H1 (cell line): Measurements from ENCODE around the gene CDH22. TPM values are rescaled to one million over a fixed set of nuclear protein-coding genes. Genes with fewer than 3 reads are reported as not detected.
A peak's percentile ranks its signal among the peaks of the same experiment; 100 is the strongest.

Source experiments
- CTCF ChIA-PET: fragments of 300-600 bp; sonication (Branson Sonifier 250); formaldehyde crosslinking; loops from one replicate; lab custom pipeline; 2021; ENCODE audit not compliant: partially characterized antibody; lab: Charles Lee
- POLR2A ChIA-PET: fragments of 300-600 bp; sonication (Branson Sonifier 250); formaldehyde crosslinking; loops from one replicate; lab custom pipeline; 2021; ENCODE audit warnings: inconsistent platforms; ENCODE audit not compliant: partially characterized antibody; lab: Charles Lee
- DNase-seq, 2 experiments: peaks; one replicate each; pipeline versions ENCODE4 v3.0.0 to v3.0.0-alpha.2; 2010 to 2022; ENCODE audit warnings: low spot score in 2 of 2, low read depth in 1 of 2, mixed read lengths in 1 of 2
- FAIRE-seq: peaks from 2 replicates; lab custom pipeline; 2011; peaks lifted over from hg19 to GRCh38; lab: Jason Lieb, UNC
- H2AFZ ChIP-seq: 2 replicates; pipeline ENCODE4 v1.8.1; 2012; ENCODE audit warnings: low read length, inconsistent platforms
- H2AK5ac ChIP-seq: 2 replicates; pipeline ENCODE4 v1.6.1; 2013; ENCODE audit warnings: low read depth, low read length
- H2BK120ac ChIP-seq: replicated peaks from 2 replicates; pipeline ENCODE3; 2013; ENCODE audit warnings: low read depth, low read length, inconsistent platforms
- H2BK12ac ChIP-seq: 2 replicates; pipeline ENCODE4 v1.6.1; 2013; ENCODE audit warnings: low read depth, low read length
- H2BK15ac ChIP-seq: 2 replicates; pipeline ENCODE4 v1.6.1; 2013; ENCODE audit warnings: low read length
- H2BK20ac ChIP-seq: 2 replicates; pipeline ENCODE4 v1.6.1; 2013; ENCODE audit warnings: low read length
- H2BK5ac ChIP-seq: 2 replicates; pipeline ENCODE4 v1.6.1; 2013; ENCODE audit warnings: low read depth, low read length
- H3K14ac ChIP-seq: 2 replicates; pipeline ENCODE4 v1.6.1; 2013; ENCODE audit warnings: inconsistent platforms; ENCODE audit not compliant: insufficient read length
- H3K18ac ChIP-seq: 2 replicates; pipeline ENCODE4 v1.6.1; 2013; ENCODE audit warnings: low read length; ENCODE audit errors: extremely low read depth
- H3K23ac ChIP-seq: 2 replicates; pipeline ENCODE4 v1.6.1; 2013; ENCODE audit warnings: inconsistent platforms; ENCODE audit not compliant: insufficient read length
- H3K23me2 ChIP-seq: 2 replicates; pipeline ENCODE4 v1.6.1; 2013; ENCODE audit warnings: low read depth, low read length
- H3K27ac ChIP-seq: 2 replicates; pipeline ENCODE4 v1.6.1; 2011; ENCODE audit warnings: low read depth, low read length, inconsistent platforms
- H3K27me3 ChIP-seq, 4 experiments: replicated peaks in 1 of 4; 1 replicate in 1 of 4; 2 replicates in 3 of 4; pipeline versions ENCODE4 v1.6.1 to v1.8.1; 2011 to 2013; ENCODE audit warnings: low read length in 3 of 4, mild to moderate bottlenecking in 3 of 4, inconsistent platforms in 2 of 4, mixed read lengths in 2 of 4, moderate library complexity in 1 of 4; ENCODE audit not compliant: control insufficient read depth in 3 of 4, insufficient read depth in 3 of 4; ENCODE audit errors: extremely low read depth in 1 of 4
- H3K36me3 ChIP-seq, 4 experiments: 2 replicates each; pipeline versions ENCODE4 v1.6.1 to v1.8.1; 2011 to 2013; ENCODE audit warnings: mild to moderate bottlenecking in 4 of 4, low read length in 3 of 4, moderate library complexity in 2 of 4, control low read depth in 1 of 4, inconsistent platforms in 1 of 4; ENCODE audit not compliant: insufficient read depth in 4 of 4, control insufficient read depth in 2 of 4
- H3K4ac ChIP-seq: replicated peaks from 2 replicates; pipeline ENCODE3; 2013; ENCODE audit warnings: low read length, low read depth, mixed read lengths, inconsistent platforms; ENCODE audit not compliant: insufficient read length
- H3K4me1 ChIP-seq, 4 experiments: replicated peaks in 1 of 4; 1 replicate in 1 of 4; 2 replicates in 3 of 4; pipeline versions ENCODE4 v1.6.1 to v1.8.1; 2011 to 2013; ENCODE audit warnings: low read length in 3 of 4, inconsistent platforms in 2 of 4, mixed read lengths in 1 of 4; ENCODE audit not compliant: insufficient read depth in 4 of 4, control insufficient read depth in 3 of 4
- H3K4me2 ChIP-seq, 2 experiments: 2 replicates each; pipeline versions ENCODE4 v1.6.1 to v1.8.1; 2011 to 2013; ENCODE audit warnings: low read depth in 2 of 2, low read length in 2 of 2, control low read depth in 1 of 2, inconsistent platforms in 1 of 2, mild to moderate bottlenecking in 1 of 2; ENCODE audit not compliant: insufficient read depth in 1 of 2
- H3K4me3 ChIP-seq, 4 experiments: fragments of 200-600, 300-600 bp in 1 of 4; sonication (generic), shearing (Covaris generic), sonication (Bioruptor Twin) in 1 of 4; 2 replicates each; pipeline versions ENCODE4 v1.5.1 to v1.8.1; 2011 to 2016; ENCODE audit warnings: low read length in 4 of 4, low read depth in 3 of 4, control low read depth in 2 of 4, inconsistent platforms in 2 of 4, mild to moderate bottlenecking in 2 of 4, mixed read lengths in 1 of 4, moderate library complexity in 1 of 4; ENCODE audit not compliant: insufficient read depth in 2 of 4; ENCODE audit errors: extremely low read depth in 1 of 4
- H3K56ac ChIP-seq: replicated peaks from 2 replicates; pipeline ENCODE3; 2013; ENCODE audit warnings: low read depth, mild to moderate bottlenecking, mixed read lengths, low read length, inconsistent platforms; ENCODE audit not compliant: insufficient read length
- H3K79me1 ChIP-seq: 2 replicates; pipeline ENCODE4 v1.6.1; 2013; ENCODE audit warnings: low read depth, low read length, control low read depth
- H3K79me2 ChIP-seq, 2 experiments: 2 replicates each; pipeline versions ENCODE4 v1.6.1 to v1.8.1; 2012 to 2013; ENCODE audit warnings: low read length in 2 of 2, mild to moderate bottlenecking in 2 of 2, inconsistent platforms in 1 of 2; ENCODE audit not compliant: insufficient read depth in 2 of 2, control insufficient read depth in 1 of 2
- H3K9ac ChIP-seq, 4 experiments: replicated peaks in 1 of 4; 1 replicate in 1 of 4; 2 replicates in 3 of 4; pipeline versions ENCODE4 v1.6.1 to v1.8.1; 2011 to 2013; ENCODE audit warnings: low read depth in 3 of 4, low read length in 3 of 4, control low read depth in 2 of 4, mild to moderate bottlenecking in 2 of 4, moderate library complexity in 2 of 4, inconsistent platforms in 1 of 4; ENCODE audit errors: extremely low read depth in 1 of 4
- H3K9me3 ChIP-seq, 2 experiments: 2 replicates each; pipeline versions ENCODE4 v1.6.1 to v1.8.1; 2012 to 2013; ENCODE audit warnings: mild to moderate bottlenecking in 2 of 2, moderate library complexity in 2 of 2, control low read depth in 1 of 2, inconsistent platforms in 1 of 2, low read depth in 1 of 2, low read length in 1 of 2, mixed read lengths in 1 of 2; ENCODE audit not compliant: insufficient read depth in 2 of 2
- H4K20me1 ChIP-seq, 2 experiments: replicated peaks in 1 of 2; 2 replicates each; pipeline versions ENCODE3 to v1.8.1; 2011 to 2013; ENCODE audit warnings: inconsistent platforms in 2 of 2, low read length in 2 of 2, mild to moderate bottlenecking in 1 of 2; ENCODE audit not compliant: insufficient read depth in 2 of 2, control insufficient read depth in 1 of 2
- H4K5ac ChIP-seq: 2 replicates; pipeline ENCODE4 v1.6.1; 2013; ENCODE audit warnings: low read length, low read depth, mixed read lengths, inconsistent platforms; ENCODE audit not compliant: insufficient read length
- H4K8ac ChIP-seq: 2 replicates; pipeline ENCODE4 v1.8.0; 2013; ENCODE audit warnings: mild to moderate bottlenecking, moderate library complexity, low read length, inconsistent platforms; ENCODE audit not compliant: insufficient read depth; ENCODE audit errors: extremely low read depth
- H4K91ac ChIP-seq: replicated peaks from 2 replicates; pipeline ENCODE3; 2013; ENCODE audit warnings: low read length, mixed read lengths, inconsistent platforms; ENCODE audit not compliant: insufficient read length
- ATF2 ChIP-seq: IDR thresholded peaks from 2 replicates; pipeline ENCODE4 v1.6.1; 2012; ENCODE audit warnings: low read length, inconsistent platforms
- HDAC6 ChIP-seq: IDR thresholded peaks from one replicate; pipeline ENCODE4 v1.7.1; 2012; ENCODE audit warnings: low read depth, mild to moderate bottlenecking, inconsistent platforms, low read length, moderate library complexity
- KDM1A ChIP-seq: fragments of 200-600, 300-600 bp; sonication (generic); IDR thresholded peaks from 2 replicates; pipeline ENCODE4 v1.7.1; 2016; ENCODE audit warnings: mild to moderate bottlenecking, low read length, borderline replicate concordance
- KDM5A ChIP-seq: fragments of 200-600 bp; IDR thresholded peaks from 2 replicates; pipeline ENCODE4 v1.7.1; 2012; ENCODE audit warnings: mild to moderate bottlenecking, low read length, inconsistent platforms, mixed read lengths
- RAD21 ChIP-seq, 2 experiments: IDR thresholded peaks in 1 of 2; conservative IDR thresholded peaks in 1 of 2; 2 replicates each; pipeline ENCODE4 v1.6.1; 2011; ENCODE audit warnings: low read depth in 2 of 2, low read length in 2 of 2, improper control_type of control experiment in 1 of 2, inconsistent platforms in 1 of 2, mild to moderate bottlenecking in 1 of 2, moderate library complexity in 1 of 2
- RNF2 ChIP-seq: fragments of 200-900, 300-1000 bp; sonication (generic); IDR thresholded peaks from 2 replicates; pipeline ENCODE4 v1.7.1; 2016; ENCODE audit warnings: borderline replicate concordance, low read depth, mild to moderate bottlenecking, antibody characterized with exemption, low read length; ENCODE audit not compliant: poor library complexity, severe bottlenecking; ENCODE audit errors: missing control alignments
- SP1 ChIP-seq: IDR thresholded peaks from 2 replicates; pipeline ENCODE4 v1.6.1; 2011; ENCODE audit warnings: low read depth, low read length
- SUZ12 ChIP-seq: fragments of 200-600 bp; sonication (generic); IDR thresholded peaks from 2 replicates; pipeline ENCODE4 v1.6.1; 2012; ENCODE audit warnings: mild to moderate bottlenecking, inconsistent platforms, low read length, moderate library complexity, mixed read lengths
- WGBS, 2 experiments: shearing (Covaris generic) in 1 of 2; methylation state at CpG; one replicate each; pipeline versions ENCODE4 v1.1.6 to v1.1.7; 2013 to 2015; ENCODE audit warnings: low lambda C conversion rate in 2 of 2, mixed read lengths in 2 of 2, inconsistent platforms in 1 of 2, low coverage in 1 of 2, missing lambda C conversion rate in 1 of 2; ENCODE audit not compliant: insufficient replicate concordance in 2 of 2, insufficient coverage in 1 of 2, insufficient read length in 1 of 2; ENCODE audit errors: extremely low coverage in 1 of 2, missing lambda C conversion rate in 1 of 2; 5-methylcytosine and 5-hydroxymethylcytosine counted together
- polyA plus RNA-seq, 7 experiments: library from polyadenylated mRNA; depleted of rRNA in 3 of 7; stranded (reverse) in 5 of 7; unstranded in 2 of 7; fragments of >200 nt in 5 of 7; fragments of 200-250 nt in 2 of 7; gene quantifications; 1 replicate in 5 of 7; 2 replicates in 1 of 7; 4 replicates in 1 of 7; pipeline versions ENCODE4 v1.2.1 to v1.2.3, GENCODE V29; 2011 to 2013; ENCODE audit warnings: missing spikeins in 2 of 7, mixed read lengths in 2 of 7
- total RNA-seq: library from RNA; stranded (reverse); fragmentation: NEBNext Ultra II Directional; extraction: Animal tissue kit (Norgen Biotek cat#: 25700); gene quantifications from 2 replicates; pipeline ENCODE4 v1.2.1, GENCODE V29; 2021

CDH22 gene
- total and polyA plus RNA-seq, 2 of the 8 experiments (the other 6 are each of a cell fraction or from before 2014, with no cell fraction given) = 0.35 to 0.39 TPM

DNA sequence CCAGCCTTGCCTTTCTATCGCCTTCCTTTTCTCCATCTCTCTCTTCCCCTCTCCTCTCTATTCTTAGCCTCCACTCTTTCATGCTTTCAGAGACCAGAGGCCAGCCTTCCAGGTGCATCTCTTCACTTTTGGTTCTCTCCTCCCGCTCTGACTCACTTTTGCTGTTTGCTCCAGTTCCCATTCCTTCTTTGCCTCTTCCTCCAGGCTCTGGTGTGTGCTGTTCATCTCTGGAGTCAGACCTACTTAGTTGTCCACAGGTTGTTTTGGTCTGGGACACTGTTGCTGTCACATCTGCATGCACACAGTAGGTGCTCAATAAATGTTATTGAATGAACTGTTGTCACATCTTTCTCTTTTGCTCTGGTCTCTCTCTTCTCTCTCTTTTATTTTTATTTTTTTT lies 1.6 kb upstream of the CDH22 start:
- WGBS, 2 experiments = 64% methylated on average over 2 of the region's 2 CpGs; no CpG with 5 or more reads in 1 of the 2 experiments
- TF ChIP-seq SUZ12 = no peak
- no peak for TF ChIP-seq SP1
- no peak for TF ChIP-seq KDM5A
- TF ChIP-seq RNF2 = no peak
- TF ChIP-seq KDM1A = no peak
- TF ChIP-seq ATF2 = no peak
- no peak for TF ChIP-seq HDAC6
- no peak for TF ChIP-seq RAD21 (IDR thresholded peaks at IDR 0.05 in 1 of 2, conservative IDR thresholded peaks at IDR 0.05 in 1 of 2; ENCODE audit: low read depth in 2 of 2, low read length in 2 of 2)
- Histone ChIP-seq H3K18ac (no peak overlapping the region), H3K36me3 (peaks cover 0 to 4% (median 0%) of the 10 kb centered on the region in 4 experiments; a peak in 1 of 8 replicates), H4K20me1 (peaks cover 2 to 9% of the 10 kb centered on the region in 2 experiments), H3K27ac (no peak overlapping the region), H3K14ac (no peak overlapping the region), H3K9me3 (no peaks in the 10 kb centered on the region), H2BK5ac (no peak overlapping the region), H3K79me2 (no peaks in the 10 kb centered on the region), H2AK5ac (no peak overlapping the region), H3K23ac (no peak overlapping the region), H4K8ac (no peak overlapping the region), H2BK20ac (no peak overlapping the region), H2AFZ (no peak overlapping the region), H3K4me3 (no peak overlapping the region), H4K91ac (no peak overlapping the region), H3K23me2 (peaks cover 14% of the 10 kb centered on the region; the same call in 1 of the 2 replicates), H3K9ac (no peak overlapping the region), H3K56ac (no peak overlapping the region), H3K27me3 (peaks cover 44 to 96% (median 82%) of the 10 kb centered on the region in 4 experiments), H3K79me1 (no peaks in the 10 kb centered on the region), H2BK12ac (peak overlapping the region; percentile 60; the same call in 1 of the 2 replicates), H4K5ac (no peak overlapping the region), H3K4me1 (peaks cover 0 to 7% (median 5%) of the 10 kb centered on the region in 4 experiments; a peak in 5 of 7 replicates), H3K4me2 (no peak overlapping the region), H2BK15ac (peak overlapping the region; percentile 72; the same call in 1 of the 2 replicates), H3K4ac (no peak overlapping the region), H2BK120ac (no peak overlapping the region)
- DNase-seq (no peak), FAIRE-seq (no peak)
- ChIA-PET POLR2A (interaction anchor here (0.7 kb wide), 1 partner anchor 98 kb away, joined by 3 read pairs; no protein-coding TSS in a partner anchor), CTCF (interaction anchor here (2.4 to 6.5 kb wide), 3 partner anchors 31 to 181 kb away, joined by 7 to 76 read pairs (median 8); no protein-coding TSS in a partner anchor)
